HG02840 (cell line): ENCODE results near the gene ADAMTS14.

Experiments
- ATAC-seq: cut with Tn5 transposase; IDR thresholded peaks from one replicate; pipeline ENCODE4 v1.9.1; 2021; ENCODE audit warnings: mild to moderate bottlenecking, moderate library complexity, moderate number of reproducible peaks; ENCODE audit not compliant: unreplicated experiment, low FRiP score

The ADAMTS14 gene

DNA sequence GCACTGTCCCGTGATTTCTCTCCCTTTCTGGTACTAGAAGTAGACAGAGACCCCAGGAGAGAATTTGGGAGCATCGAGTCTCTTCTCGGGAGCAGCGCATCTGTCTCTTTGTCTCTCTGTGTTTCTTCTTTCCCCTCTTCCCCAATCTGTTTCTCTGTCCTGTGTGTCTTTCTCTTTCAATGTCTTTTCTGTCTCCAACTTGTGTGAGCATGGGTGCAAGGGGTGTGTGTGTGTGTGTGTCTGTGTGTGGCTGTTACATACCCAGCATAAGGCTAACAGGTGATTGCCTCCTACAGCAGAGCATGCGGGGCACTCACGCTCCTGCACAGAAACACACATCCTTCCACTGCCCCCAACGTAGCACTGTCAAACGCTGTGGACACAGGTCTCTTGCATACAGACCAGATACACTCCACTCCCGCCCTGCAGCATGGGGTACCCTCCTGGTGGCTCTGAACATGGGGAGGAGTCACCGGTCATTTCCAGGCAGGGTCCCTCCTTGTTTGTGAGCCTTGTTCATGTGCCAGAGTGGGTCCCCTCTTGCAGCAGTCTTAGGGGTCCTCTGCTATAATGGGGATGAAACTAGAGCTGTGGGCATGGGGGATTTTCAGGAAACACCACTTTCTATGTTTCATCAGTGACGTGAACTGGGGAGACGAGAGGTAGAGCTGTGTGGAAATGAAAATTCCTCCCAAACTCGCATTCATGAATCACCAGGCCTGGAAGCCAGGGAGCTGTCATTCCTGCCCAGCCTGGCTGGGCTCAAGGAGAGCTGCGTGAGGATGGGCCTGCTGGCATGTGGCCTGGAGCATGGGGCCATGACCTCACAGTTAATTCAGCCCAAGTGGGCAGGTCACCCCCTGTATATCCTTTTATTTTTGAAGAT lies 980 bp downstream of the ADAMTS14 start:
- ATAC-seq = no peak

DNA sequence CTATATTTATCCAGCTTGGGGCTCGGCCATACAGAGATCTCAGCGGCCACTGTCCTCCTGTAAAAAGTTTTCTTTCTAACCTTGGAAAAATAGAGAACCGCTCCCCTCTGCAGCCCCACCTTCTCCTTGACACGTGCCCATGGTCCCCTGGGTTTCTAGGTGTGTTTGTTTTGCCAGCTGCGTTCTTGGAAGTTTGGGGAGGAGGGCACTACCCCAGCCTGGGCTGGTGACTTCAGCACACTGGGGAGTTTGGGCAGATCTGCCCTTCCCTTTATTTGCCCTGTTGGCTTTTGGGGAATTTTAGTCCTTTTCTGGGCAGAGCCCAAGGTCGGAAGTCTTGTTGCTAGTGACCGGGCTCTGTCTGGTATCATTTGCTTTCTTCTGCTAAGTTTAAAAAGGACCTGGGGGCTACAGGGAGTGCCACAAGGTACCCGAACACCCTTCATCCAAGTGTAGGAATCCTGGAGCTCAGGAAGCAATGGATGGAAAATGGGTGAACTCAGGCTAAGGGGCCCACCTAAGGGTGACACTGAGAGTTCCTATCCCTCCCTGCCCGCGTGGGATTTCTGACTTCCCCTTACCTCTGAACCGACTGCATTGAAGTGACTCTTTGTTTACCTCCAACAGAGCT lies 1.7 kb downstream of the ADAMTS14 start:
- no peak for ATAC-seq

DNA sequence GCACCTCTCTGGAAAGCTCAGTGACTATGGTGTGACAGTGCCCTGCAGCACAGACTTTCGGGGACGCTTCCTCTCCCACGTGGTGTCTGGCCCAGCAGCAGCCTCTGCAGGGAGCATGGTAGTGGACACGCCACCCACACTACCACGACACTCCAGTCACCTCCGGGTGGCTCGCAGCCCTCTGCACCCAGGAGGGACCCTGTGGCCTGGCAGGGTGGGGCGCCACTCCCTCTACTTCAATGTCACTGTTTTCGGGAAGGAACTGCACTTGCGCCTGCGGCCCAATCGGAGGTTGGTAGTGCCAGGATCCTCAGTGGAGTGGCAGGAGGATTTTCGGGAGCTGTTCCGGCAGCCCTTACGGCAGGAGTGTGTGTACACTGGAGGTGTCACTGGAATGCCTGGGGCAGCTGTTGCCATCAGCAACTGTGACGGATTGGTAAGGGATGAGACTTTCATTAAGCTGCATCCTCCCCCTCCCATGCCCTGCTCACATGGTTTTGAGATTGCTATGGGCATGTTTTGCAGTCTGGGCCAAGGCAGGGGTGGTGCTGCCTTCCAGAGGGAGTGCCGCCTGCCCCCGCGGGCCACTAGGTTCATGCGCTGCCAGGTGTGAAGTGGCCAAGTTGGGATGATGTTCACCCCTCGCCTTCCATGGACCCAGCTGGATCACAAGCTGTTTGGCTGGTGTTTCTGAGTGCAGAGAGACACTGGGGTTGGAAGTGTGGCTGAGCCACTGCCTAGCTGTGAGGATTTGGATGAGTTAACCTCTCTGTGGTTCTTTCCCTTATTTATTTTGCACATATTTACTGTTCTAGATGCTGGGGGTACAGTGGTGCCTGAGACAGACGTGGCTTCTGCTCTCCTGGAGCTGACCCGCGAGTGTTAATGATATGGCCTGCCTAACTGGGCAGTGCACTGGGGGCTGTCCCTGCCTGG lies 2.5 kb downstream of the ADAMTS14 start:
- ATAC-seq = no peak

DNA sequence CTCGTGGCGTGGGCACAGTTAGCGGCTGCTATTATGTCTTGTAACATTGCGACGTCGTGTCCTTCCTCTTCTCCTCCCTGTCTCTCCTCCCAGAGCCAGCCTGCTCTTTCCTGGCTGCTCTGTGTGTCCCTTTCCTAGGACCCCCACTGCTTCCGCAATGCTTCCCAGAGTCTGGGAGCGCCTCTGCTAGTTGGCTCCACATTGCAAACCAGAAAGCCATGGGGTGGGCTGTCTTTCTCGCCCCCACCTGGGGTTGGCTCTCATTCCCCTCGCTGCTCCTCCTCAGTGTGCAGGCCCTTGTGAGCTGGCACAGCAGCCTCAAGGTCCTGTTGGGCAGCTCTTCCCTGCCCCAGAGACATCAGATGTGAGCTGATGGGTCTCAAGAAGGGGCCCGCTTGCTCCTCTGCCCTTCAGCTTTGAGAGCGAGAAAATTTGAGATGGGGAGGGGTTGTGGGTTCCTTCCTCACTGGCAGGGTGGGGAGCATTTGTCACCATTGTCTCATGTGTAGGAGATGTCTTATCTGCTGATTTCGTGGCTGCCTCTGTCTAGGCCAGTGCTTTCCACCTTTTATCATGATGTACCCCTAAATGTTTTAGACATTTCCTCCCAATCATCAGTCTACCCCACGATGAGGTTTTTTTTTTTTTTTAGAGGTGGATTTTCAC lies 3.3 kb downstream of the ADAMTS14 start:
- no peak for ATAC-seq

DNA sequence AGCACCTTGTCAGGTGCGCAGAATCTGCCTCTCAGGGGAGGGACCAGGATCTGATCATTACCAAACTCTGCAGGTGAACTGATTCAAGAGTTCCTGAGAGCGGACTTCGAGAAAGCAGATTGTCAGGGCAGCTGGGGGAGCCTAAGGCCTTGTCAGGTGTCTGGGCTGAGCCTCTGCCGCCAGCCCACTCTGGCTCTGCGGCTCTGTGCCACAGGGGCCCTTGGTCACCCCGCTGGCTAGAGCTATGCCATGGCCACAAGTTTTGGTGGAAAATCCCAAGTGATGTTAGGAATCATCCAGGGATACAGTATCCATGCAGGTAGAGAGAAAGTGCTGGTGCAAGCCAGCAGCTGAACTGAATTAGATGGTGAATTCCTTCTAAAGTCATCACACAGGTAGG lies 4.2 kb downstream of the ADAMTS14 start:
- no peak for ATAC-seq

DNA sequence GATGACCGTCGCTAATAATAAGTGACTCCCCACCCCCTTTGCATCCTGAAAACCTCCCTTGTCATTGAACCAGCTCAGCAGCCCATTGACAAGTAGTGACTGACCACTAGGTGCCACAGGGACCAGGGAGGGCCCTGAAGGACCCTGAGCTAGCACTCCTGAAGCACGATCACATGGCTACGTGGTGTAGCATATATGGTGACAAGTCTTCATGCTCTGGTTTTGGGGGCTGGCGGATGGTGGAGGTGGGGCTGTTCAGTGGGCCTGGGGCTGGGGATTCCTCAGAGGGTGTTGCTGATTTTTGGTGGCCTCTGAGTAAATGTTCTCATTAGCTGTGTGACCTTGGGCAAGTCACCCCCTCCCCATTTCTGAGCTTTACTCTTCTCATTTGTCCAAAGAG lies 4.7 kb downstream of the ADAMTS14 start:
- ATAC-seq = no peak

DNA sequence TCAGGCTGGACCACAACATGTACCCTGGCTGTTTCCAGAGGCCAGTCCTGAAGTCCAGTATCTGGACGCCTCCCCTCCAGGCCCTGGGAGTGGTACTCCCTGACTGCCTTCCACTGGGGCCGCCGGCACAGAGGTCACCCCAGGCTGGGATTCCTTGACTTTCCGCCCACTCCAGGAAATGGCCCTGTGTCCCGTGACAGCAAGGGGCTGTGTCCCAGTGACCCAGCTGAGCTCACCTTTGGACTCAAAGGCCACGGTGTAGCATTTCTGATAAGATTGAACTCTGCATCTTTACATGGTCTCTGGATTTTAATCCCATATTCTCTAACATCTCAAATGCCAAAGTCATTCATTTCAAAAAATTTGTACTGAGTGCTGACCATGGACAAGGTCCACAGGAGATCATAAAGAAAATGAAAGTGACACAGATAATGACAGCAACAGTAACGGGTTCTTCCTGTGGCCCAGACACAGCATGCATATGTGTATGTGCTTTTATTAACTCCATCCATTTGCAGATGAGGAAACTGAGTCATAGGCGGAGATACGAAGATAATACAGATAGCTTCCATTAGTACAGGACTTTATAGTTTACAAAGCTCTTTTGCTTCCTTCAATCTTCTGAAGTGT lies 5.4 kb downstream of the ADAMTS14 start:
- no peak for ATAC-seq

DNA sequence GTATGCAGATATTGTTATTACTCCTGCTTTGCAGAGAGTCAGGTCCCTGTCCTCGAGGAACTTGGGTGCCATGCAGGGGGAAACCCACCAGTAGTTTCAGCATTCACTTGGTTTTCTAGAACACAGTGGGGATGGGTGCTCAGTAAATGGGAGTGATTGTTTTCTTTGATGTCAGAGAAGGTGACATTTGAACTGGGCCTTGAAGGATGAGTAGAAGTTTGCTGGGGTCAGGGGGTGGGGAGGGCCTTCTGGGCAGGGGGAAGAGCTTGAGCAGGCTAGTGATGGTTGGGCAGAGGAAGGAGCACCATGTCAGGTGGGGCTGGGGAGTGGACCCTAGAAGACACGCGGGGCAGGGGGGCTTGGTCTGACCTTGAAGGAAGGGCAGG lies 5.9 kb downstream of the ADAMTS14 start:
- ATAC-seq = no peak

DNA sequence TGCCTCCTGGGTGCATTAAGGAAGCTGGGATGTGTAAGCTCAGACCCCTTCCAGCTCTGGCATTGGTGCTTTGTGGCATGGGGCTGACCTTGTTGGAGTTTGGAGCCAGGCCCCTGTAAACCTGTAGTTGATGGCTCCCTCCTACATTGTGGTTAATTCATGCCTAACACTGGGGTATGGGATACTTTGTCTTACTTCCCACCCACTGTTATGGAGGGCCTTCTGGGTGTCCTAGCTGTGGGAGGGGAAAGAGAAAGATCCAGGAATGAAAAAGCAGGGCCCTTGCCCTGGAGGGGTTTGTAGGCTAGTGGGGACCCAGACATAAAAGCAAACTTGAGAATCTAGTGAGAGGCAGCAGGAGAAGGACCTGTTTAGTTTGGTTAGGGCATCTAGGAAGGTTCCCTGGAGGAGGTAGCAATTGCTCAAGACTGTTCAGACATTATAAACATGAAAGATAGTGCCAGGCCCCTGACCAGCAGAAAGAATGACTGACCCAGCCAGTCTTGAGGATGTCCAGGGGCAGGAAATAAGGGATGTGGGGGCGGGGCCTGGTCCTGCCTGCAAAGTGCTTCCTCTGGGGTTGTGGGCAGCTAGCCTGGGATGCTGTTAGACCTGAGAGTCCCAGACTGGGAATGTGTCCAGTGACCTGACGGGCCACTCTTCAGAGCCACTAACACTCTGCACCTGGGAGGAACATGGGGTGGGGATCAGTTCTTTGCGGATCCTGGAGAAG lies 6.6 kb downstream of the ADAMTS14 start:
- ATAC-seq = no peak

DNA sequence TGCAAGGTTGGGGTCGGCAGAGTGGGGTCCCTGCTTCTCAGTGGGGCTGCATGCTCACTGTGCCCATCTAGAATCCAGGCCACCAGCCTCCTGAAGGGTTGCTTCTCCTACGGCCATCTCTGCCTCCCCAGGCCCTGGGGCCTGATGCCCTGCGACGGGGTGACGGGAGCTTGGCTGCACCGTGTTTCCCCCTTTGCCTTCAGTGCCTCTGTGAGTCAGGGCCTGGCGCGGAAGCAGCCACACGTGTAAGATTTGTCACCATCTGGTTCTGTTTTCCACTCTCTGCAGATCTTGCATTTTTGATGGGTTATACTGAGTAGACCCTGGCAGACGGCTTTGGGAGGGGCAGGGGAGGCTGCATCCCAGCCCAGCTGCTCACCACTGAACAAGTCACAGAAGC lies 7.2 kb downstream of the ADAMTS14 start:
- ATAC-seq = no peak

DNA sequence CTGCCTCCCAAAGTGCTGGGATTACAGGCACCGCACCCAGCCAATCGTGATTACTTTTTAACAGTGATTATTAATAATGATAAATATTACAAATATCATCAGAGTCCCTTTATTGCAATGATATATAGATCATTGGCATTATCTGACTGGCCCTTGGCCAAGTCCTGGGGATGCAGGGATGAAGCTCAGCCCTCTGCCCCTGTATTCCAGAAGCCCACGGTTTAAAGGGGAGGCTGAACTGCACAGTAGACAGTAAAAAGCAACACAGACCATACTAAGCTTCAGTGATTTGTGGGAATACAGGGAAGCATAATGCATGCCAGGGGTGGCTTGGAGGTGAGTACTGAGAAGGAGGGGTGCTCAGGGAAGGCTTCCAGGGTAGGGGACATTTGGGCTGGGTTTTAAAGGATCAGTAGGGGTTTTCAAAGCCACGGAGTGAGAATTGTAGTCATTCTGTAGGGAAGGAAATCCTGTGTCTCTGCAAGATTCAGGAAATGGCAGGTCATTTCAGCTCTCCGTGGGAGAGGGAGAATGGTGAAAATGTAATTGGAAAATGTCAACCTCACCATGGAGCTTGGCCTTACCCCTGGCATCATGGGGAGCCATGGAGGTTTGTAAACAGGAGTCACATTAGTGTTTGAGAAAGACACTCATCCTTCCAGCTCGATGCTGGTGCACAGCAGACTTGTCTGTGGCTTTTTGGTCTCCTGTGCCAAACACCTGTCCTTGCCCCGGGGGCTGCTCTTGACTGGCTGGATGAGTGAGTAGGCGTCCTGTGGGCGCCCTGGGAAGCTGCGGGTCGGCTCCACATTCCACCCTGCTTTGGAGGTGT lies 8.8 kb downstream of the ADAMTS14 start:
- ATAC-seq = no peak

DNA sequence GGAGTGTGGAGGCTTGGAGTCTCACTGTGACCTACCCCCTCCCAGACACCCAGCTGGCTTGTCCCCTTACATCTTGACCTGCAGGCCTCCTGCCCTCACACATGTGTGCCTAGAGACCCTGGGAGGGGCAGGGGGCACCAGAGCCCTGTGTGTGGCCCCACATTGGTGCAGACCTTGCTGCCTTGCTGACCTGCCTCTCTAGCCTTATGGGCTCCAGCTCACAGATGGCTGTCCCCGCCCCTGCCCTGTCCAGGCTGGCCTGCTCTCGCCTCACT lies 9.4 kb downstream of the ADAMTS14 start:
- ATAC-seq = no peak

DNA sequence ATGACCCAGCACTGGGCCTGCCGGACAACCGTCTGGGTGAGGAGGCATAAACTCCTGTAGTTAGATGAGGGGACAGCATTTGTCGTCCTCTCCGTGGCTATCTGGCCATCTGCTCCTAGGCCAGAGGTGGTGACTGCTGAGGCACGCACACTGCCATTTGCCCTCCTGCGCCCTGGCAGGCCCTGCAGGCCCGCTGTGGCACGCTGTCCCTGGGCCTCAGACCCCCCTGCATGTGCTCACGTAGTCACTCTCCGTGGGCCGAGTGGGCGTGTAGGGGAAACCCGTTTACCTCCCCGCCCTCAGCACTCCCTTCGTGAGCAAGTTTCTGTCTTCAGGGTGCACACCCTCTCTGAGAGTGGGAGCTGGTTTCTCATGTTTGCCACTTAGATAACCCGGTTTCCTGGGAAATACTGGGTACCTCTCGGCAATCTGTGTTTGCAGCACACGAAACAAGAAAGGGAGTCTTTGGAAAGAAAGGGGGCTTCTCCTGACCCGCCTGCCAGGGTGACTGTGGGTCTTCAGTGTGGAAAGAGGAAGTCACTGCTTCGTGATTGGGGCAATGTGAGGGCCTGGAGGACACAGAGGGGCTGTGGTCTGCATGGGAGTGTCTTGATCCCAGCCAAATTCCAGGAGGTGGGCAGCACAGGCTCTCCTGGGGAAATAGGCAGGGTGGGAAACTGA lies 10.8 kb downstream of the ADAMTS14 start:
- no peak for ATAC-seq

DNA sequence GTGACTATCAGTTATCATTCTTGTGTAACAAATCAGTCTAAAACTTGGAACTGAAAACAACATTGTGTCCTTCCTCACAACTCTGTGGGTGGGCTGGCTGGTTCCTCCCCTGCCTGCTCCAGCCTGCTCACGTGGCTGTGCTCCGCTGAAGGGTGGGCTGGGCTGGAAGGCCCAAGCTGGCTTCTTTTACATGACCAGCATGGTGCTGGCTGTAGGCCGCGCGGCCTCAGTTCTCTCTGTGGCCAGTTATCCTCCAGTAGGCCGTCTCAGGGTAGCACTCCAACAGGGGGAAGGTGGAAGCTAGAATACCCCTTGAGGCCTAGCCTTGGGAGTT lies 11.3 kb downstream of the ADAMTS14 start:
- ATAC-seq = no peak

DNA sequence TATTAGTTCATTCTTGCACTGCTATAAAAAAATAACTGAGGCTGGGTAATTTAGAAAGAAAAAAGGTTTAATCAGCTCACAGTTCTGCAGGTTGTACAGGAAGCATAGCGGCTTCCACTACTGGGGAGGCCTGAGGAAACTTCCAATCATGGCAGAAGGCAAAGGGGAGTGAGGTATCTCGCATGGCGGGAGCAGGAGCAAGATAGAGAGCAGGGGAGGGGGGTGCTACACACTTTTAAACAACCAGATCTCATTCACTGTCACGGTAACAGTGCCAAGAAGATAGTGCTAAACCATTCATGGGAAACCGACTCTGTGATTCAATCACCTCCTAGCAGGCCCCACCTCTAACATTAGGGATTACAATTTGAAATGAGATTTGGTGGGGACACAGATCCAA lies 11.6 kb downstream of the ADAMTS14 start:
- no peak for ATAC-seq

DNA sequence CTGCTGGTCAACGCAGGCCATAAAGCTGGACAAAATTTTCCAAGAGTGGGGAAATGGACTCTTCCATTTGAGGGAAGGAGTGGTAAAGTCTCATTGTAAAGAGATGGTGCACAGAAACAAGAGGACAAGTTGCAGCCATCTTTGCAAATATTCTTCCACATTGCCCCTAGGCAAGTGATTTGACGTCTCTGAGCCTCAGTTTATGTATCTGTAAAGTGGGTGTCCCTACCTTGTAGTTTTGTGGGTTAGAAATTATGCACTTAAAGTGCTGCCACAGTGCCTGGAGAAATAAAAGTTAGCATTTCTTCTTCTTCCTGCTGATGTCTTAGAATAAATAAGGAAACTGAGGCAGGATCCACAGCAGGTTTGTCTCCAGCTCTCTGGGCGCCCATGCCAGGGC lies 12.1 kb downstream of the ADAMTS14 start:
- ATAC-seq = no peak

DNA sequence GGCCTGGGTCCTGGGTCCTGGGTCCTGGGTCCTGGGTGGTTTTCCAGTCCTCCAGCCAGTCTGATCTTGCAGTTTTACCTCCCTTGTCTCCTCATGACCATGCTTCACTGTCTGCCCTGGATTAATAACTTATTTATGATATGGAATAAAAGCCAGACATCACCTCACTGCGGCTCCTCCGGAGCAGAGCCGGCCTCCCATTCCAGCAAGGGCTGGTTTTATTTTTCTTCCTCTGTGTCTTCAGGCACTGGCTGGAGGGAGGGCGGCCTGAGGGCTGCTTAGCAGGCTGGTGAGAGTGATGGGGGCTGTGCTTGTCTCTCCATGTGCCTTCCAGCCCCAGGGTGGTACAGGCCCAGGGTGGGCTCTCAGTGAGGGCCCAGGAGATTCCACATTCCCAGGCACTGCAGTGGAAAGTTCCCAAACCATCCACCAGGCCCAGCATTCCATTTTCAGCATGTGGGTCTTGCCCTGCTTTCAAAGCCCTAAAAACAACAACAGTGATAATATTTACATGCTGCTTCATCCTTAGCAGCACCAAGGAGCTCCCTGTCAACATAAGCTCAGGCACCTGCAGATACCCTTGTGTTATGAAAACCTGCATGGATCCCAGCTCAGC lies 12.6 kb downstream of the ADAMTS14 start:
- ATAC-seq = no peak

DNA sequence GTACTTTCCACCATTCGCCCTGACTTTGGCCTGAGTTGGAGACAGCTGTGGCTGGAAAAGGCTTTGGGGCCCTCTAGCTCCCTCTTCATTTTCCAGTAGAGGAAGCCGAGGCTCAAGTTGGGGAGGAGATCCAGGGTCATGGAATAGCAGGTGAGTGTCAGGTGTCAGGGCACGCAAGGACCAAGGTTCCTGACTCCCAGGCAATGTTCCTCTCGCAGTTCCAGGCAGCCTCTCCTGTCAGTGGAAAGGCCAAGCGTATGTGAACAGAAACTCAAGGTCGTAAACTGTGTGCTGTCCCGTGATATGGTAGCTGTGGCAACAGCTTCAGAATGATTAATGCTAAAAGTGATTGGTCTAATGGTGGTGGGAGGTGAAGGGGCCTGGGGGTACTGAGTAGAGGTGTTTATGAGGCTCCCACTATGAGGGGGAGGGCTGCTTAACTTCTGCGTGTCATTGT lies 13.2 kb downstream of the ADAMTS14 start:
- no peak for ATAC-seq
